ENCODE data around the gene UXT.
"Not testable (repeated sequence)": the region's sequence is repeated elsewhere in the genome, so short reads cannot be mapped to it uniquely, and the experiment has no call there.

The UXT gene

GRCh38 chrX:47612418-47612817 is 46.6 kb downstream of the UXT start:
- no peak for DNase-seq

- DNase-seq: no peak
These were observed 47.1 kb downstream of the UXT start for GRCh38 chrX:47611926-47612325.

- no peak for DNase-seq
These were observed 47.5 kb downstream of the UXT start for GRCh38 chrX:47611489-47611888.

- no peak for DNase-seq
These were observed 48.5 kb downstream of the UXT start for GRCh38 chrX:47610511-47610910.

- DNase-seq: no peak
These were observed 50.7 kb downstream of the UXT start for GRCh38 chrX:47608130-47608810.

GRCh38 chrX:47607091-47607490 is 51.9 kb downstream of the UXT start:
- DNase-seq: no peak

GRCh38 chrX:47605024-47605423 is 54.0 kb downstream of the UXT start:
- no peak for DNase-seq

GRCh38 chrX:47603125-47603524 is 55.9 kb downstream of the UXT start:
- not testable (repeated sequence) for DNase-seq

All from SIG-M5 (cell line).